Gastrocnemius medialis (tissue), 4 donors: Measurements from ENCODE around the gene SNX32.

Experiments
- CTCF ChIP-seq, 5 experiments: fragments of 450-650 bp in 3 of 5; fragments of 200-600 bp in 2 of 5; sonication (generic) in 2 of 5; IDR thresholded peaks in 4 of 5; conservative IDR thresholded peaks in 1 of 5; 1 replicate in 4 of 5; 2 replicates in 1 of 5; pipeline ENCODE4 v1.5.1; 2016 to 2019; ENCODE audit warnings: antibody characterized with exemption in 5 of 5, mild to moderate bottlenecking in 3 of 5, moderate library complexity in 3 of 5
- POLR2A ChIP-seq, 2 donors: fragments of 450-650 bp; IDR thresholded peaks; one replicate each; pipeline ENCODE4 v1.6.1; 2017; ENCODE audit warnings: antibody characterized with exemption in 2 of 2, mild to moderate bottlenecking in 2 of 2, moderate library complexity in 2 of 2

- TF ChIP-seq CTCF (IDR thresholded peaks at IDR 0.05 in 4 of 5, conservative IDR thresholded peaks at IDR 0.05 in 1 of 5) (no peak), POLR2A (IDR thresholded peaks at IDR 0.05) (no peak)
Measured at GRCh38 chr11:65858681-65859087, 24.9 kb downstream of the SNX32 start.
